CD4-positive, alpha-beta T cell treated with Interleukin-21 for 1 hour (primary cell): Measurements from ENCODE around the gene SERINC2.
A peak's percentile ranks its signal among the peaks of the same experiment; 100 is the strongest.
"Not testable (repeated sequence)": the region's sequence is repeated elsewhere in the genome, so short reads cannot be mapped to it uniquely, and the experiment has no call there.

ENCODE experiments used
- DNase-seq: peaks from one replicate; pipeline ENCODE4 v3.0.0-alpha.2; 2020

SERINC2 gene

DNA sequence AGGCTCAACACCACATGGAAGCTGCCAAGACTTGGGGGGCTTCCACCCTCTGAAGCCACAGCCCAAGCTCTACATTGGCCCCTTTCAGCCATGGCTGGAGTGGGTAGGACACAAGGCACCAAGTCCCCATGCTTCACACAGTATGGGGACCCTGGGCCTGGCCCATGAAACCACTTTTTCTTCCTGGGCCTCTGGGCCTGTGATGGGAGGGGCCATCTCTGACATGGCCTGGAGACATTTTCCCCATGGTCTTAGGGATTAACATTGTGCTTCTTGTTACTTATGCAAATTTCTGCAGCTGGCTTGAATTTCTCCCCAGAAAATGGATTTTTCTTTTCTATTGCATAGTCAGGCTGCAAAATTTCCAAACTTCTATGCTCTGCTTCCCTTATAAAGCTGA lies 60.5 kb downstream of the SERINC2 start:
- not testable (repeated sequence) for DNase-seq

DNA sequence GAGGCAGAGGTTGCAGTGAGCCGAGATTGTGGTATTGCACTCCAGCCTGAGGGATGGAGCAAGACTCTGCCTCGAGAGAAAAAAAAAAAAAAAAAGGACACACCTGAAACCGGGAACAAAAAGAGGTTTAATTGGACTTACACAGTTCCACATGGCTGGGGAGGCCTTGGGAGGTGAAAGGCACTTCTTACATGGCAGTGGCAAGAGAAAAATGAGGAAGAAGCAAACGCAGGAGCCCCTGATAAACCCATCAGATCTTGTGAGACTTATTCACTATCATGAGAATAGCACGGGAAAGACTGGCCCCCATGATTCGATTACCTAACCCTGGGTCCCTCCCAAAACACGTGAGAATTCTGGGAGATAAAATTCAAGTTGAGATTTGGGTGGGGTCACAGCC lies 61.6 kb downstream of the SERINC2 start:
- DNase-seq = not testable (repeated sequence)

DNA sequence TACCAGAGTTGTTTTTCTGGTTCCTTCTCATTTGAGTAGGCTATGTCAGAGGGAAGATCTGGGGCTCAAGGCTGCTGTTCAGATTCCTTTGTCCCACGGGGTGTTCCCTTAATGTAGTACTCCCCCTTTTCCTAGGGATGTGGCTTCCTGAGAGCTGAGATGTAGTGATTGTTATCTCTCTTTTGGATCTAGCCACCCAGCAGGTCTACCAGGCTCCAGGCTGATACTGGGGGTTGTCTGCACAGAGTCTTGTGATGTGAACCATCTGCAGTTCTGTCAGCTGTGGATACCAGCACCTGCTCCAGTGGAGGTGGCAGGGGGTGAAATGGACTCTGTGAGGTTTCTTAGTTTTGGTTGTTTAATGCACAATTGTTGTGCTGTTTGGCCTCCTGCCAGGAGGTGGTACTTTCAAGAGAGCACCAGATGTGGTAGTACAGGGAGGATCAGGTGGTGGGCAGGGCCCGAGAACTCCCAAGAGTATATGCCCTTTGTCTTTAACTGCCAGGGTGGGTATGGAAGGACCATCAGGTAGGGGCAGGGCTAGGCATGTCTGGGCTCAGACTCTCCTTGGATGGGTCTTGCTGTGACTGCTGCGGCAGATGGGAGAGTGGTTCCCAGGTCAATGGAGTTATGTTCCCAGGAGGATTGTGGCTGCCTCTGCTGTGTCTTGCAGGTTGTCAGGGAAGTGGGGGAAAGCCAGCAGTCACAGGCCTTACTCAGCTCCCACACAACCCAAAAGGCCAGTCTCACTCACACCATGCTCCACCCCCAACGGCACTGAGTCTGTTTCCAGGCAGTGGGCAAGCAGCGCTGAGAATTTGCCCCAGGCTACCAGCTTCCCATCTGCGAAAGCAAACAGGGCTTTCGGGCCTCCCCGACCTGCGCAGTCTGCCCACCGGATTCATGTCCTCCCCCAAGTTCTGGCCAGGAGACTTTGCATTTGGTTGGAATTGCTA lies 64.2 kb downstream of the SERINC2 start:
- DNase-seq = no peak

DNA sequence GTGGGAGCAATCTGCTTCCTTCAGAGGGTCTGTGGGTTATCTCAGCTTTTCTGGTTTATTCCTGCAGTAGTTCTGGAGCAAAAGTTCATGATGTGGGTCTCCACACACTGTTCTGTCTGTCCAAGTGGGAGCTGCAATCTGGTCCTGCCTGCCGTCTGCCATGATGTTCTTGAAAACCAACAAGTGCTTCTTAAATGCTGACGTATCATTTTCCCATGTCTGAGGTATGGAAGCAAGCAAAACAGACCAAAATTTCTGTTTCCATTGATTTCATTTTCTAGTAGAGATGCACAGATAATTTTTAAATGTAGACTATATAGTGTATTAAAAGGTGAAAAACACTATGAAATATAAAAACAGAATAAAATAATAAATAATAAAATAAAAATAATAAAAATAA lies 65.2 kb downstream of the SERINC2 start:
- no peak for DNase-seq

DNA sequence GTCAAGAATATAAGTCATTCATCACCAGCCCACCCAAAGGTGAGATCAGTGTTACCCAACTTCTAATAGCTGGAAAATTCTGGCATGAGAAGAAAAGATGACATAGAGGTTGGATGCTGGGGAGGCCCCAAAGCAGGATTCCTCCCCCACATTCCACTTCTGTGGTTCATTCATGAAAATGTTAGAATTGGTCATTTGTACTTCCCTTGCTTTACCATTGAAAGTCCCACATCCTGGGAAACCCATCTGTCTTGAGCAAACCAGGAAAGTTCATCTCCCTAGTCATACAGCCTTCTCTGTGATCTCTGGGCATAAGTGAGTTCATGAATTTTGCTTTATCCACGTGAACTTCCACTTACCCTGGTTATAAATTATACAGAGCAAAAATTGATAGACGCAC lies 66.8 kb downstream of the SERINC2 start:
- DNase-seq = no peak

DNA sequence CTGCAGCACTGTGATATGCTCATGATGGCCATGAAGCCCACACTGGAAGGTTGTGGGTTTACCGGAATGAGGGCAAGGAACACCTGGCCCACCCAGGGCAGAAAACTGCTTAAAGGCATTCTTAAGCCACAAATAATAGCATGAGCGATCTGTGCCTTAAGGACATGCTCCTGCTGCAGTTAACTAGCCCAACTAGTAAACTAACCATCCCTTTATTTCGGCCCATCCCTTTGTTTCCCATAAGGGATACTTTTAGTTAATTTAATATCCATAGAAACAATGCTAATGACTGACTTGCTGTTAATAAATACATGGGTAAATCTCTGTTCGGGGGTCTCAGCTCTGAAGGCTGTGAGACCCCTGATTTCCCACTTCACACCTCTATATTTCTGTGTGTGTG lies 67.4 kb downstream of the SERINC2 start:
- not testable (repeated sequence) for DNase-seq

DNA sequence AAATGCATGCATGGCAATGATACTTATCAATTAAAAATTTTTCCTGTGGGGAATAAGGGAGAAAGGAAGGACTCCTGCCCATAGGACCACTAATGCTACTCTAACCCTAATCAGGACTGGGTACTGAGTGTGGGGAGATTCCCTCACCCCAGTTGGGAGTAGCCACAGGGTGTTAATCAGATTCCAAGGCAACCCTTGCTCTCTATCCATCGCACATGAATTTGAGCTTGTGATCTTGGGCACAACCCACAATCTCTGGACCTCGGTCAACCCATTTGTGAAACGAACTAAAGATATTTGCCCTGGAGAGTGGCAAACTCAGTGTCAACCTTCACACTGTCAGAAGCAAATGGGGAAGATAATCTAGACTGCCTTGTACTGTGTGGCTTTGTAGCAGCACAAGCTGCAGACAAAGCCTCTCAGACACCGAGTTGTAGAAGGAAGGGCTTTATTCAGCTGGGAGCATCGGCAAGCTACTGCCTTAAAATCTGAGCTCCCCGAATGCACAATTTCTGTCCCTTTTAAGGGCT lies 69.5 kb downstream of the SERINC2 start:
- no peak for DNase-seq

DNA sequence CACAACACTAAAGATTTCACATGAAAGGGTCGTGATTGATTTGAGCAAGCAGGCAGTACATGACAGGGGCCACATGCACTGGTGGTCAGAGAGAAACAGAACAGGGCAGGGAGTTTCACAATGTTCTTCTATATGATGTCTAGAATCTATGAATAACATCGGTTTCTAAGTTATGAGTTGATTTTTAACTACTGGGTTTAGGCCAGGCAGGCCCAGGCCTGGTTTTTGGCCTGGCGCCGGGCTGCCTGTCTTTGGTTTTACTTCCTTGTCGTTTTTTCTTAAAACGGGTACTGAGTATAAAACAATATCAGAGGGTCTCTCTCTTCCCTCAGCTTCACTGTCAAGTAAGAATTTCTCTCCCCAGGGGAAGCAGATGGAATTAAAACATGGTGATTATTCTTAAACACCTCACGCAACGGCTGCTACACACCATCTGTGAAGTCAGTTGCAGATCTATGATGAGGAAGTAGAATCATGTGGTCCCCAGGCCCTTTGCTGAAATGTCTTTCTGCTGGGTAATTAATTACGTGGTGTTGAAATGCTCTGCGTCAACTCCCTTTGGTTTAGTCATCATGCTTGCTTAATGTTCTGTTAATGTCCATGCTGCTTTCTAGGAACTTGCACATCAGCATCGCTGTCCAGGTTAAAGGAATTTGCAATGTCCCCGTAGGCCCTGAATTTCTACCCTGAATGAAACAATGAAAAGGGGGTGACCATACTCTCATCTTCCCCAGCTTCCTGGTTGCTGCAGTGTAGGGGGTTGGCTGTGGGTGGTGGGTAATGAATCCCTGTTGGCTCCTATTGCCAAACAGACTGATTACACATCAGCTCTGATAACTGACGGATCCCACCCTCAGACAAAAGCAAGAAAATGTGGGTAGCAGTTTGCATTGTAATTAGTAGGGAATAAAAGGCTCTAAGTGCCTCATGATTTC lies 70.3 kb downstream of the SERINC2 start:
- DNase-seq = peak; percentile 18
